KG1 (cell line): ENCODE results near the gene SLC7A5.
"Not testable (repeated sequence)": the region's sequence is repeated elsewhere in the genome, so short reads cannot be mapped to it uniquely, and the experiment has no call there.

Experiments
- DNase-seq: peaks from one replicate; lab custom pipeline; 2025; lab: John Stamatoyannopoulos, UW

Gene SLC7A5

GRCh38 chr16:87832741-87833502 lies 36.4 kb downstream of the SLC7A5 start:
- DNase-seq: no peak

DNA sequence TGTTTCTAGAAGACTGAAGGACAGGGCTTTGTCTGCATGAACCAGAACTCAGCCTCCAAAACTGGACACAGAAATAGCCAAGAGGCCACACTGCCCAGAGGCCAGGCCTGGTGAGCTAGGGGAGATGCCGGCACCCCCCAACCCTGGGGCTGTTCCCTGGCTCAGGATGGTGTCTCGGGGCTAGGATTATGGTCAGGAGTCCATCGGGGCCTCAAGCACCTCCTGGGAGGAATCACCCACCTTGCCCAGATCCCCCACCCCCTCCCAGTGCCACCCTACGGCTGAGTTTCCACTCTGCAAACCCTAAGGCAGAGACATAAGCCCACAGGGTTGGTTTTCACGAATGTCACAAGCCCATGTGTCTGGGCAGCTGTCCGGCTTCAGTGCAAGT lies 37.2 kb downstream of the SLC7A5 start:
- DNase-seq: no peak

DNA sequence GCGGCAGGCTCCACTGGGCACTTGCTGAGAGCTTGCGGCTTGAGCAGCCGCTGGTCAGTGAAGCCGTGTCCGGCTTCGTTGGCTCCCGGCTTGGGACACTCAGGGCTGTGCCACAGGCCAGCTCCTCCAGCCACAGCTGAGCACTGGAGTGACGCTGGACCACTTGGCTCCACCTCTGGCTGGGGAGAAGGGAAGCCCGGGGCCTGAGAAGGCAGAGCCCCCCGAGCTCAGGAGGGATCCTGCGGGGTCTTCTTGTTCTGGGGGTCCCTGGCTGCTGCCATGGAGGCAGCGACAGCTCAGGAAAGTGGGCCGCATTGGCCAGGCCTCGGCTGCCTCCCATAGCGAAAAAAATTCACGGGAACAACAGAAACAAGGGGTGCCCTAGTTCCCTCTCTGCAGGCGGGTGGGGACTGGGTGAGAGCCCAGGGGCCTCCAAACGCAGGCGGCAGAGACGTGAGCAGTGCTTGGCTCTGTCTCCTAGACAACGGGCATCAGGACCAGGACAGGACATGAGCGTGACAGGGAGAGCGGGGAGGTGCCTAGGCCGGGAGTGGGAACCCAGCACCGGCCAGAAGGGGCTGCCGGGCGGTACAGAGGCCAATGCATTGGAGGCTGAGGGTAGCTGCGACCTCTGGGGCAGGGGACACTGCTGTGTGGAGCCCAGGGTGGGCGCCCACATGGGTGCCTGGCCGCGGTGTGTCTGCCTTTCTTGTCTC lies 37.7 kb downstream of the SLC7A5 start:
- no peak for DNase-seq

GRCh38 chr16:87830673-87831420 lies 38.5 kb downstream of the SLC7A5 start:
- no peak for DNase-seq

DNA sequence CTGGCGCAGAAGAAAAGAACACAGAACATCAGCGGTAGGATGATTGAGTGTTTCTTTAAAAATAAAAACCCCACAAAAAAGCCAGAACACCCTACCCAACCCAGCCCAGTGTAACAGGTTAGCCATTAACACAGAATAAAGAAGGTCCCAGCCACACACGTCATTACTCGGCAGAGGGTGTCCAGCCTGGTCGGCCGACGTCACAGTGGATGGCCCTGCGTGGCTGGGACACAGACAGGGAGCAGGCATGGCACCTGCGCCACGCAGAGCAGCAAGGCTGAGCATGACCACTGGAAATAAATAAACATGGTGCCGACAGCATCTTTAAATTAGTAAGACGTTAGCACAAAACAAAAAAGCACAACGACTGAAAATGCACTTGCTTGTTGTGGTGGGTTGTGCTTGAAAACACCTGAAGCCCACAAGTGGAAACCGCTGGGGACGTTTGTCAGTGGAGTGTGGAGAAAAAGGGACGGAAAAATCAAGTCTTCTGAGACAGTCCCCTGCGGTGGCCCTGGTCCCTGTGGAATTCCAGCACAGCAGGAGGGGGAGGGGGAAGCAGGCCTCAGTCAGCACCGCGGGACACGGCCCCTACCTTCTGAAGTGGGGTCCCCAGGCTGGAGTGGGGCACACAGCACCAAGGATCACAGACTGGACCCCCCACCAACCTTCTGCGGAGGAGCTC lies 39.2 kb downstream of the SLC7A5 start:
- DNase-seq: no peak

- DNase-seq: no peak
Observed at GRCh38 chr16:87829622-87829980, 39.7 kb downstream of the SLC7A5 start.

DNA sequence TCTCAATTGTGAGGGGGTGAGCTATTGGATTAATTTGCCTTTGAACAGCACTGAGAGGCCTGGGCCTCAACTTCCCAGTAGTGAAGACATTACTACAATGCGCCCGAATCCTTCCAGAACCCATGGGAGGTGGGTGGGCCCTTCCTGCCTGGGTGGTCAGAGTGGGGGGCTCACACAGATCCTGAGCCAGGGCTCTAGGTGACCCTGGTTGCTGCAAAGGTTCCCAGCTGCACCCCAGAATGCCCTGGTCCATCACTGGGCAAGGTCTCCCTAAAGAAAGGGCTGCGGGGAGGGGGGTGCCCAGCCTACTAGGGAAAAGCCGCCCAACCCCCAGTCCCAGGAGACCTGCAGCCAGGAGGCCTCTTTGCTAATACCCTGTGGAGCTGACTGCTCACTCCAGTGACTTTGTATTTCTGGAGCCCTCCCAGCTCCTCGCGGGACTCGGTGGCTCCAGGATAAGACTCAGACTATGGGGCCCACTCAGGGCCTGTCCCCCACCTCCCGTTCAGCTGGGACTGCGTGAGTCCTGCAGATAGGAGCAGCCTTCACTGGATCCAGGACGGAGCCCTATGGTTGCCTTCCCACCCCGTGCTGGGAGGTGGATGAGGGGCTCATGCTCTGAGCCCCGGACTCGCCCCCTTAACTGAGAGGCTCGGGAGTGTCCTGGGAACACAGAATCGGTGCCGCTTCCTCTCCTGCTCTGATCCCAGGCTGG lies 40.2 kb downstream of the SLC7A5 start:
- DNase-seq: no peak

GRCh38 chr16:87828071-87828906 lies 41.0 kb downstream of the SLC7A5 start:
- no peak for DNase-seq

DNA sequence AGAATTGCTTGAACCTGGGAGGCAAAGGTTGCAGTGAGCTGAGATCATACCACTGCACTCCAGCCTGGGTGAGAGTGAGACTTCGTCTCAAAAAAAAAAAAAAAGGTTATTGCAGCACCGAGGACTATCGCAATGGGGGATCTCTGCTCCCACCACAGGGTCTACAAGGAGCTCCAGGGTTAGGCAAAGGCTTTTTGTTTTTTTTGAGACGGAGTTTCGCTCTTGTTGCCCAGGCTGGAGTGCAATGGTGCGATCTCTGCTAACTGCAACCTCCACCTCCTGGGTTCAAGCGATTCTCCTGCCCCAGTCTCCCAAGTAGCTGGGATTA lies 41.8 kb downstream of the SLC7A5 start:
- not testable (repeated sequence) for DNase-seq

- no peak for DNase-seq
Observed at GRCh38 chr16:87826798-87827587, 42.3 kb downstream of the SLC7A5 start.

GRCh38 chr16:87826407-87826797 lies 42.9 kb downstream of the SLC7A5 start:
- not testable (repeated sequence) for DNase-seq

GRCh38 chr16:87825842-87826120 lies 43.5 kb downstream of the SLC7A5 start:
- DNase-seq: not testable (repeated sequence)

DNA sequence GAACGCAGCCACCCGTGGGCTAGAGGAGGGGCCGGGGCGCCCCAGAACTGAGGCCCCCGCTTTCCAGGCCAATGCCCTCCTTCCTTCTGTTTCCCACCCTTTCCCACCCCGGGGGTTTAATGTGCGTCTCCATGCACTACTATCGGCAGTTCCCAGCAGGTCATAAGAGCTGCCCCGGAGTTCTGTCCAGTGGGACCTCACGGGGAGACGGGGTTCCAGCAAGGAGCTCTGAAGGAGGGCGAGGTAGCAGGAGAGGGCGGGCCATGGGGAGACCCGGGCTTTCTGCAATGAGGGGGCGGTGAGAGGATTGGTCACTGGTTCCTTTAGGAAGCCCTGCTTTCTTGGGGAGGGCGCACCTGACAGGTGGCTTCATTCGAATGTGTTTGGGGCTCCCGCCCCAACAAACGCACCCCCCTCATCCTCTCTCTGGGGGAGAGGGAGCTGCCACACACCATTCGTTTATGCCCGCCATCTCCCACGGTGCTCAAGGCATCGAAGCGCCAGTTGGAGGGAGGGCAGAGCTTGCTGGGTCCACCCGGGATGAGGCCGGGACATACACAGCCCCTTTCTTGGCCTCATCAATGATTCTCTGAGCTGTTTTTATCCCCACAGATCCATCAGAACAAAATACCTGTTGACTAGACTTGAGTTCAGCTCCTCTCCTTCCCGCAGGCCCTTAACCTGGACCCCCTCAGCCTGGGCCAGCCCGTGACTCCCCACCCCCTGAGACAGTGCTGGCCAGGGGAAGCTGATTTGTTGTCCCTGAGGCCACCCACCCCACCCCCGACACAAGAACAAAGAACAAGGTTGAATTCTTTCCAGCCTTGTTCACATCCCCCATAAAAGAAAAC lies 44.1 kb downstream of the SLC7A5 start:
- no peak for DNase-seq

GRCh38 chr16:87824016-87824990 lies 45.0 kb downstream of the SLC7A5 start:
- DNase-seq: no peak

- DNase-seq: no peak
Observed at GRCh38 chr16:87823181-87823929, 46.0 kb downstream of the SLC7A5 start.

DNA sequence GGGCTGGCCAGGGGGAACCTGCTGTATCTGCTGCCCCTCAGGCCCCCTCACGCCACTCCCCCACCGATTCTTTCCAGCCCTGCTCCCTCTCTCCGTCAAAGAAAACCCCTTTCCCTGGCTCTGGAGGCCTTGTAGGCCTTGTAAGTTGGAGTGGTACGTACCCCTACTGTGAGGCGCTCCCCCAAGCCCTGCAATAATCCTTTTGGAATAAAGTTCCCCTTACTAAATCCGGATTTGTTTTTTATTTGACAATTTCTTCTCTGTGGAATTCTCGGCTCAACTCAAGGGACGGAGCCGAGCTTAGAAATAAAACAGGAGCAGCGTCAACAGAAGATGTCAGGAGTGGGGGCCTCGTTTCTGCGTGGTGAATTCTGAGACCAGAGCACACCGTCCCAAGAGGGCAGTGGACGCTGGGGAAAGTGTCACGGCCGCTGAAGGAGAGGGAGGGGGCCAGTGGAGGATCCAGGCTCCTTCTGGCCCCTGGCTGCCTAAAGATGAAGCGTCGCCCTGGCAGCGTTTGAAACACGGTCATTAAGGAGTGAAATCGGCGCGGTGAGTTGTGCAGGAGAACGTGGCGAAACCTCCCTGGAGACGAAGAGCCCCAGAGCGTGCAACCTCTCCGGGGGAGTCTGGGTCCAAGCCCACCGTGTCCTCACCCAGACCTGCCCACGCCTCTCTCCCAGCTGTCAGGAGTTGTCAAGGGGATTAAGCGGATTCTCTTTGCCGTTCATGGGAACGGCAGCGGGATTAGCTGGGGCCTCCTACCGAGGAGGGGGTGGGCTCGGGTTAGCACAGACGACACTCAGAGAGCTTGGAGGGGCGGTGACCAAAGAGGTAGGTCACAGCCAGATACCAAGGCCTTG lies 47.0 kb downstream of the SLC7A5 start:
- DNase-seq: no peak
